Glutamatergic neuron (in vitro differentiated cells): ENCODE data around the gene NAA60. TPM values are rescaled to one million over a fixed set of nuclear protein-coding genes. Genes with fewer than 3 reads are reported as not detected.

Experiments used
- DNase-seq: peaks from one replicate; pipeline ENCODE4 v3.0.0; 2022
- H3K27ac Mint-ChIP-seq: one replicate; pipeline ENCODE4 v1.8.0; 2020; ENCODE audit warnings: mild to moderate bottlenecking, mixed read lengths, inconsistent platforms; ENCODE audit not compliant: unreplicated experiment
- H3K27me3 Mint-ChIP-seq: one replicate; pipeline ENCODE4 v1.8.0; 2020; ENCODE audit warnings: mild to moderate bottlenecking, moderate library complexity, mixed read lengths, inconsistent platforms; ENCODE audit not compliant: unreplicated experiment
- H3K36me3 Mint-ChIP-seq: one replicate; pipeline ENCODE4 v1.8.0; 2020; ENCODE audit warnings: mild to moderate bottlenecking, mixed read lengths, inconsistent platforms; ENCODE audit not compliant: unreplicated experiment
- H3K4me1 Mint-ChIP-seq: one replicate; pipeline ENCODE4 v1.8.0; 2020; ENCODE audit warnings: mild to moderate bottlenecking, low read depth, mixed read lengths, inconsistent platforms; ENCODE audit not compliant: unreplicated experiment
- H3K4me3 Mint-ChIP-seq: one replicate; pipeline ENCODE4 v1.8.0; 2020; ENCODE audit warnings: mild to moderate bottlenecking, mixed read lengths, inconsistent platforms; ENCODE audit not compliant: unreplicated experiment
- H3K9me3 Mint-ChIP-seq: one replicate; pipeline ENCODE4 v1.8.0; 2020; ENCODE audit warnings: mild to moderate bottlenecking, moderate library complexity, mixed read lengths, inconsistent platforms; ENCODE audit not compliant: unreplicated experiment
- CTCF ChIP-seq: fragments of 200-600 bp; sonication (generic); IDR thresholded peaks from one replicate; pipeline ENCODE4 v1.5.0; 2021; ENCODE audit not compliant: partially characterized antibody, unreplicated experiment
- microRNA-seq: library from miRNA; unstranded; fragments of <30 nt; microRNA quantifications from one replicate; pipeline ENCODE4, GENCODE V29; 2020; ENCODE audit not compliant: unreplicated experiment
- total RNA-seq: library from RNA; stranded (reverse); fragmentation: NEBNext Ultra II Directional; extraction: Animal tissue kit (Norgen Biotek cat#: 25700); gene quantifications from one replicate; pipeline ENCODE4 v1.2.1, GENCODE V29; 2021; ENCODE audit not compliant: unreplicated experiment

Gene NAA60
- total RNA-seq, 1 donor from 2014 or later = 69.9 TPM

- H3K4me3 Mint-ChIP-seq = no peak overlapping the region
- H3K27ac Mint-ChIP-seq = no peak overlapping the region
Measured at GRCh38 chr16:3530371-3530914, 87.0 kb downstream of the NAA60 start.

GRCh38 chr16:3532741-3533140 lies 89.3 kb downstream of the NAA60 start:
- DNase-seq = no peak
- Mint-ChIP-seq H3K4me1 (peaks cover 2% of the 10 kb centered on the region), H3K27me3 (peaks cover 5% of the 10 kb centered on the region), H3K36me3 (peaks cover 10% of the 10 kb centered on the region), H3K27ac (no peak overlapping the region), H3K9me3 (peaks cover 2% of the 10 kb centered on the region), H3K4me3 (no peak overlapping the region)
- no peak for TF ChIP-seq CTCF

More at GRCh38 chr16:3530371-3530914, 87.0 kb downstream of the NAA60 start:
- DNase-seq = no peak
- H3K9me3 Mint-ChIP-seq = peaks cover 2% of the 10 kb centered on the region
- peaks cover 5% of the 10 kb centered on the region for H3K27me3 Mint-ChIP-seq
- peaks cover 14% of the 10 kb centered on the region for H3K36me3 Mint-ChIP-seq
- TF ChIP-seq CTCF = no peak
- H3K4me1 Mint-ChIP-seq = peaks cover 2% of the 10 kb centered on the region

GRCh38 chr16:3534126-3534525 lies 90.6 kb downstream of the NAA60 start:
- H3K27me3 Mint-ChIP-seq = peaks cover 5% of the 10 kb centered on the region
- DNase-seq = no peak
- H3K4me1 Mint-ChIP-seq = peaks cover 2% of the 10 kb centered on the region
- H3K9me3 Mint-ChIP-seq = no peaks in the 10 kb centered on the region
- H3K27ac Mint-ChIP-seq = no peak overlapping the region
- TF ChIP-seq CTCF = no peak
- no peak overlapping the region for H3K4me3 Mint-ChIP-seq
- no peaks in the 10 kb centered on the region for H3K36me3 Mint-ChIP-seq

GRCh38 chr16:3536271-3536731 lies 92.8 kb downstream of the NAA60 start:
- no peaks in the 10 kb centered on the region for H3K9me3 Mint-ChIP-seq
- no peaks in the 10 kb centered on the region for H3K36me3 Mint-ChIP-seq
- no peak overlapping the region for H3K4me3 Mint-ChIP-seq
- no peak for TF ChIP-seq CTCF
- no peak for DNase-seq
- H3K4me1 Mint-ChIP-seq = peaks cover 2% of the 10 kb centered on the region
- H3K27me3 Mint-ChIP-seq = peaks cover 5% of the 10 kb centered on the region
- no peak overlapping the region for H3K27ac Mint-ChIP-seq

Small RNA genes within 50 kb of the gene (microRNA-seq; reads per million reads assigned to microRNA genes)
- gene MIR6126 = not detected

Other genes starting within 250 kb of the NAA60 start
- 12.2 TPM for gene ZNF200, start 208.5 kb upstream of the NAA60 start, total RNA-seq
- not detected for gene MEFV, start 187.0 kb upstream of the NAA60 start, total RNA-seq
- 33.1 TPM for gene ZNF263, start 160.2 kb upstream of the NAA60 start, total RNA-seq
- gene TIGD7, start 138.2 kb upstream of the NAA60 start, total RNA-seq = 8.6 TPM
- 62.4 TPM for gene ZNF75A, start 138.2 kb upstream of the NAA60 start, total RNA-seq
- not detected for gene OR2C1, start 87.8 kb upstream of the NAA60 start, total RNA-seq
- gene ZSCAN32, start 42.7 kb upstream of the NAA60 start, total RNA-seq = 14.9 TPM
- 16.3 TPM for gene ZNF174, start 42.5 kb upstream of the NAA60 start, total RNA-seq
- 1.9 TPM for gene ZNF597, start 176 bp upstream of the NAA60 start, total RNA-seq
- not detected for gene C16orf90, start 51.8 kb downstream of the NAA60 start, total RNA-seq
- 15.4 TPM for gene CLUAP1, start 57.3 kb downstream of the NAA60 start, total RNA-seq
- gene NLRC3, start 133.7 kb downstream of the NAA60 start, total RNA-seq = not detected
- gene SLX4, start 167.9 kb downstream of the NAA60 start, total RNA-seq = 14.1 TPM
- 34.3 TPM for gene DNASE1, start 211.0 kb downstream of the NAA60 start, total RNA-seq